GM19043 (cell line): ENCODE results near the gene ABCC1.

Experiments used
- ATAC-seq: cut with Tn5 transposase; IDR thresholded peaks from one replicate; pipeline ENCODE4 v1.9.1; 2021; ENCODE audit warnings: low read depth; ENCODE audit not compliant: unreplicated experiment

The ABCC1 gene

DNA sequence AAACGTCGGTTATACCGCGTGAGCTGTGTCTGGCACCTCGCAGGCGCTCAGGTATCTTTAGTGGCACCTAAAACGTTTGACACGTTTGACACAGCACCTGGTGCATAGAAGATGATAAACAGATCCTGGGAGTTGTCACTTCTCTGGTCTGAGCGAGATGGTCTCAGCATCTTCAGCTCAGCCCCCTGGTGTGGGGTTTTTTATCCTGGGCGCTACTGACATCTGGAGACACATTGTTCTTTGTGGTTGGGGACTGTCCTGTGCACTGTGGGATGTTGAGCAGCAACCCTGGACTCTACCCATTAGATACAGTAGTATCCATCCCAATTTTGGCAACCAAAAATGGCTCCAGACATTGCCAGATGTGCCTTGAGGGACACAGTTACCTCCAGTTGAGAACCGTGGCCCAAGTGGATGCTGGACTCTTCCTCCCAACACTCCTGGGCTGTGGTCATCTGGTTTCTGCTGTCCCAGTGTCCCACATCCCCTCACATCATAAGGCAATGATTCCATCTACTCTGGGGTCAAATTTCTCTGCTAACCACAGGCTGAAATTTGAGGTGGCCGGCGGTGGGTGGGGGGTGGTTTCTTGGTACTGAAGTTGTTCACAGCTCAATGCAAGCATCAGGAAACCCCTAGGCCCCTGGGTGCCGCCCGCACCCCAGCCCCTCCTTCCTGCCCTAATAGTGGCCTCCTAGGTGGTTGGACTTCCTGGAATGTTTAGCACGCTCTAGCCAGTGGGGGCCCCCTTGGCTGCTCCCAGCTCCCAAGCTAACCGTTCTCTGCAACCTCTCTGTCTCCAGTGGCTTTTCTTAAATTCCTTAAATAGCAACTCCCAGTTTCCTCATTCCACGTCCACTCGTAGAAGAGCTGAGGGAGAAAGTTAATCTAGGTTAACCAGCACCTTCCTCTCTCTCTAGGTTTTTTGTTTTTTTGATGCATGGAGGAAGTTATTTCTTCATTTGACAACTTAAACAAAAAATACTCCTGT, 124.8 kb downstream of the ABCC1 start:
- ATAC-seq, result no peak

- no peak for ATAC-seq
Measured at GRCh38 chr16:16075488-16076422, 126.3 kb downstream of the ABCC1 start.

DNA sequence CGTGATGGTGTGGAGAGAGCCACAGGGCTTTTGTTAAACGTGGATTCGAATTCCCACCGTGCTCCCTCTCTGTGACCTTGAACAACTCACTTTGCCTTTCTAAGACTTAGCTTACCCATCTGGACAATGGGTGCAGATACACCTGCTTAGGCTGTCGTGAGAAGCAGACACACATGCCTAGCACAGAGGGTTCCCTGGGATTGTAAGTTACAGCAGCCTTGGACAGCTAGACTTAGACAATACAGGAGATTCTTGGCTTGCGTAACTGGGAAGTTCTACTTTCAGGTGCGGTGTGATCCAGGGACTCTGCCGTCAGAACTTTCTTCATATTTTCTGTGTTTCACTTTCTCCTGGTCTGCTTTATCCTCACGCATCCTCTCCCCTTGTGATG, 127.0 kb downstream of the ABCC1 start:
- ATAC-seq, result no peak

- no peak for ATAC-seq
Measured at GRCh38 chr16:16080465-16081065, 131.1 kb downstream of the ABCC1 start.

DNA sequence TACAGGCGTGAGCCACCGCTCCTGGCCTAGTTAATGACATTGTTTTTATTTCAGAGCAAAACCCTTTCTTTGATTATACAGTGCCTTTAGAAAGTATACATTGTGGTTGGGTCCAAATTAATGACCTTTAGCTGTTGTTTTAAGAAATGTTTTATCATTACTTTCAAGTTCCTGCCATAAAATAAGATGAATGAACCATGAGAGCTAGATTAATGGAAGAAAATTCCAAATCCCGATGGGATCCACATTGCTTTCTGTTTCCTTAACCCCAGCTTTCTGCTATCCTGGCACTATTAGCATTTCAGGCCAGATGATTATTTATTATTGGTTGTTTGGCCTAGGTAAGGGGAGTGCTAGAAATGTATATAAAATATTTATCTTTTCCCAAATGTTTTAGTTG, 131.7 kb downstream of the ABCC1 start:
- no peak for ATAC-seq

DNA sequence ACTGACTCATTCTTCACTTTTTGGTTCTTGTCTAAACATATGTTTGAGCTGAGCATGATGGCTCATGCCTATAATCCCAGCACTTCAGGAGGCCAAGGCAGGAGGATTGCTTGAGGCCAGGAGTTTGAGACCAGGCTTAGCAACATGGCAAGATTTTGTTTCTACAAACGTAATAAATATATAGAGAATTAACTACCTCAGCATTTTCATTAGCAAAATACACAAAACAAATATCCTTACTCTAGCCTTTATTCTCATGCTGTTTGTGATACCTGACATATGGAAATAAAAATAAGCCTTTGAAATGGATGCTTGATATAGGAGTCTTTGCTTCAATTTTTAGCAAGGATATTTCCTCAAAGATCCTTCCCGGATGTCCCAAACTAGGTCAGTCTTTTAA, 132.8 kb downstream of the ABCC1 start:
- no peak for ATAC-seq

DNA sequence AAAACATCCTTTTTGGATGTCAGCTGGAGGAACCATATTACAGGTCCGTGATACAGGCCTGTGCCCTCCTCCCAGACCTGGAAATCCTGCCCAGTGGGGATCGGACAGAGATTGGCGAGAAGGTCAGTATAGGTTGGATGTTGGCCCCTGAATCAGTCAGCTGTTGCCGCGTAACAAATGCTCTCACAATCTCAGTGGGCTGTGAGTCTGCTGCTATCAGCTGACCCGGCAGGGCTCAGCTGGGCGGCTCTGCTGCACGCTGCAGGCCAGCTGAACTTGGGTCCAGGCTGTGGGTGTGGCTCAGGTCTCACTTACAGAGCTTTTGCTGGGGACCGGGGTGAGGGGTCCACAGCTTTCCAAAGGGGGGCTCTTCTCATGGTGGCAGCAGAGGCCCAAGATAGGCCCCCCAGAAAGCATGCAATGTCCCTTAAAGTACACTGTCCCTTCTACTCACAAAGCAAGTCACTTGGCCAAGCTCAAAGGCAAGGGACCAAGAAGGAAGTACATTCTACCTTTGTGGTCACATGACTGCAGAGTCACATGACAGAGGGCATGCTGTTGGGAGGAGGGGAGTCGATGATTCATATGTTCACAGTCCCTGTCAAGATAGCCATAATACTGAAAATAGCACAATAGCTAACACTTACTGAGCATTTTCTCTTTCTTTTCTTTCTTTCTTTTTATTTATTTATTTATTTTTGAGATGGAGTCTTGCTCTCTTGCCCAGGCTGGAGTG, 134.2 kb downstream of the ABCC1 start:
- no peak for ATAC-seq

DNA sequence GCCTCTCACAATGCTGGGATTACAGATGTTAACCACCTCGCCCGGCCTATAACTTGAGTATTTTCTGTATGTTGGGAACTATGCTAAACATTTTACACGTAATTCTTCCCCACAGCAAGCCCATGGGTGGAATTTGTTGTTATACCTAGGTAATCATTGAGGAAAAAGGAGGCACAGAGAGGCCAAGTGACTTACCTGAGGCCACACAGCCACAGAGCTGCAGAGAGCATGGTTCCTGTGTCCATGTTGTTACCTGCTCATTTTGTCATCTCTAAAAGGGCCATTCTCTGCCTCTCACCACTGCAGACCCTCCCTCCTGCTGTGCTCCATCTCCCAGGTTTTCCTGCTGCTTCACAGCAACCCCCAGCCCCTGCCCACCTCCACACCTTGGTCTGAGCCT, 135.5 kb downstream of the ABCC1 start:
- no peak for ATAC-seq

- no peak for ATAC-seq
Measured at GRCh38 chr16:16086653-16087446, 137.4 kb downstream of the ABCC1 start.

- no peak for ATAC-seq
Measured at GRCh38 chr16:16090238-16090637, 140.8 kb downstream of the ABCC1 start.

GRCh38 chr16:16092925-16093627, 143.7 kb downstream of the ABCC1 start:
- no peak for ATAC-seq

DNA sequence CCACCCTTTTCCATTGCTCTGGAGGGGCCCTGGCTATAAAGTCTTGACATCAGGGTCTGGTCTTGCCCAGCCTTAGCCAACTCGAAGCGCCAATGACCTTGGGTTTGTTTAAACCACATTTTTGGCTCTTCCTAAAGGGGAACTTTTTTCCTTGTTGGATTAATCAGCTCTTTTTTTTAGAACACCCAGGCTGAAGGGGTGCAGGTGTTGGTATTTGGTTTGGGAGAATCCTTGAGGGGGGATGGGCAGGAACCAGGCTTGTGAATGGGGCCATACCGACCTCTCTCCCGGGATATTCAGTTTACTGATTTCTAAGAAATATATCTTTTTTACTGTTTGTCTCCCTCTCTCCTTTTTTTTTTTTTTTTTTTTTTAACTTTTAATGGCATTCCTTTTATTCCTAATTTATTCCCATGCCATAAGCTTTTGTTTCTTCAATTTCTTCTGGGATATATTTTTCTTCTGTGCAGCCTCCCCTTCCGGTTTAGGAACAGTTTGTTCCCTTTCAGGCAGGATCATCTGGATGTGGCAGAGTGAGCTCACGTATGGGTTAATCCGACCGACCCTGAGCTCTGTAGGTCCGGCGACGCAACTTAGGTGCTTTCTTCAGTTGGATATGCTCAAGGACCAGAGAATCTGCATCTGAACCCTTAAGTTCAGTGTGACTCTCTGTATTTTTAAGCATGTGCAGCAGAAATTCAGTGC, 144.4 kb downstream of the ABCC1 start:
- ATAC-seq, result no peak

DNA sequence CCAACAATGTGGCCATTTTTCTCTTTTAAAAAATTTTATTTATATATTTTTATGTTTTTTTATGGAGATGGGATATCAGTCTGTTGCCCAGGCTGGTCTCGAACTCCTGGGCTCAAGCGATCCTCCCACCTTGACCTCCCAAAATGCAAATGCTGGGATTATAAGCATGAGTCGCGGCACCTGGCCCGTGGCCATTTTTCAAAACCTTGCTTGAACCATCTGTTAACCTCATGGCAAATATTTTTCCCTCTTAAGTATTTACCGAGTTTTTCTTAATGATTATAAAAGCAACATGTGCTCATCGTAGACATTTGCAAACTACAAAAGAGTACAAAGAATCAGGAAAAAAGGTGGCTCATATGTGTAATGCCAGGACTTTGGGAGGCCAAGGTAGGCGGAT, 146.2 kb downstream of the ABCC1 start:
- no peak for ATAC-seq

GRCh38 chr16:16096121-16096857, 146.9 kb downstream of the ABCC1 start:
- no peak for ATAC-seq

- no peak for ATAC-seq
Measured at GRCh38 chr16:16096858-16097213, 147.4 kb downstream of the ABCC1 start.

DNA sequence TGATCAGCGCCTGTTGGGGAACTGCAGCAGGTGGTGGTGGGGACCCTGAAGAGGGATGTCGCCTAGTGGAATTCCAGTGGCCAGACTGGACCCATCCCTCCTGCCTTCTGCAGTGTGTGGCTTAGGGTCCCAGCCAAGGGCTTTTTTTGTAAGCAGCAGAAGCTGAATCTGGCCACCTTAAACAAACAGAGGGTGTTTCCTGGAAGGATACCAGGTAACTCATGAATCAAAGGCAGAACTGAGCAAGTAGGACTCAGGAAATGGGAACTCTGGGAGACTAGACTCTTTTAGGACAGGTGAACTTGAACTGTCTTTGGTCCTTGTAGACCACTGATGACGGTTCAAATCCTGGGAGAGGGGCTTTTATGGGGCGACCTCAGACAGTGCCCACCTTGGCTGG, 149.9 kb downstream of the ABCC1 start:
- ATAC-seq, result no peak

GRCh38 chr16:16100631-16101030, 151.2 kb downstream of the ABCC1 start:
- no peak for ATAC-seq

GRCh38 chr16:16101585-16101984, 152.2 kb downstream of the ABCC1 start:
- ATAC-seq, result no peak
